ENCODE data around the gene EXOSC5.

DNA sequence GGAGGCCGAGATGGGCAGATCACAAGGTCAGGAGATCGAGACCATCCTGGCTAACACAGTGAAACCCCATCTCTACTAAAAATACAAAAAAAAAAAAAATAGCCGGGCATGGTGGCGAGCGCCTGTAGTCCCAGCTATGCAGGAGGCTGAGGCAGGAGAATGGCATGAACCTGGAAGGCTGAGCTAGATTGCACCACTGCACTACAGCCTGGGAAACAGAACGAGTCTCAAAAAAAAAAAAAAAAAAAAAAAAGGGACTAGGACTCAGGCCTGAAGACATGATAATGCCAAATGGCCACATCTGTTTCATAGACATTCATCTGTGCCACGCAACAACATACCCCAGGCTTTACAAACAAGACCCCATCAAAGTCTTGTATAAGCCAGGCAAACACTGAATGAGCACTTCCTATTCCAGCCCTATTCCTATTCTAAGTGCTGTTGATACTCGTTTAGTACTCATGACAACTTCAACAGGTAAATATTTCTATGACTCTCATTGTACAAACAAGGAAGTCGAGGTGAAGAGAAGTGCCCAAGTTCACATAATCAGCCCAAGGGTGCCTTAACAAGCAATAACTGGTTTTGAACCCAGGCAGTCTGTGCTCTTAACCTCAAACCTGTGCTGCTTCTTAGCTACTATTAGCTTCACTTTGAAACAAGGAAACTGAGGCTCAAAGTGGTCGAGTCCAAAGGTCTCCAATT lies 34.9 kb downstream of the EXOSC5 start:
- no peak for TF ChIP-seq RAD21 (CRISPR knock-in tag; IDR thresholded peaks at IDR 0.05)
- no peak for TF ChIP-seq ZMYM4 (CRISPR knock-in tag; IDR thresholded peaks at IDR 0.05)
- TF ChIP-seq, protein P1, sequence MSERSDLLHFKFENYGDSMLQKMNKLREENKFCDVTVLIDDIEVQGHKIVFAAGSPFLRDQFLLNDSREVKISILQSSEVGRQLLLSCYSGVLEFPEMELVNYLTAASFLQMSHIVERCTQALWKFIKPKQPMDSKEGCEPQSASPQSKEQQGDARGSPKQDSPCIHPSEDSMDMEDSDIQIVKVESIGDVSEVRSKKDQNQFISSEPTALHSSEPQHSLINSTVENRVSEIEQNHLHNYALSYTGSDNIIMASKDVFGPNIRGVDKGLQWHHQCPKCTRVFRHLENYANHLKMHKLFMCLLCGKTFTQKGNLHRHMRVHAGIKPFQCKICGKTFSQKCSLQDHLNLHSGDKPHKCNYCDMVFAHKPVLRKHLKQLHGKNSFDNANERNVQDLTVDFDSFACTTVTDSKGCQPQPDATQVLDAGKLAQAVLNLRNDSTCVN (CRISPR knock-in tag; IDR thresholded peaks at IDR 0.05; ENCODE audit: borderline replicate concordance), result no peak
- no peak for TF ChIP-seq SIN3A (IDR thresholded peaks at IDR 0.05; ENCODE audit: borderline replicate concordance, low read depth, low read length)
- no peak for TF ChIP-seq ZNF687 (CRISPR knock-in tag; IDR thresholded peaks at IDR 0.05)
